ENCODE results near the gene IFNGR2. TPM values are rescaled to one million over a fixed set of nuclear protein-coding genes. Genes with fewer than 3 reads are reported as not detected.

IFNGR2 gene
- total and polyA plus RNA-seq, 2 donors (not counting 3 experiments of a cell fraction or from before 2014, with no cell fraction given): 44.2 to 46.1 TPM

DNA sequence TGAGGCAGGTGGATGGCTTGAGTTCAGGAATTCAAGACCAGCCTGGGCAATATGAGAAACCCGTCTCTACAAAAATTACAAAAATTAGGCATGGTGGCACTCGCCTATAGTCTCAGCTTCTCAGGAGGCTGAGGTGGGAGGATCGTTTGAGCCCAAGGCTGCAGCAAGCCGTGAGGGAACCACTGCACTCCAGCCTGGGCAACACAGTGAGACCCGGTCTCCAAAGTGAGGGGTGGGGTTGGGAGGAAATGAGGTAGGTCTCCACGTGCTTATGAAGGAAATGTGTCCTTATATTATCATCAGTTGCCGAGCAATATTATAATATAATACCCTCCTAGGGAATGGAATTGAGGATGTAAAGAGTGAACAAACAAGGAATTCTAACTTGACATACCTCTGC lies 73.9 kb downstream of the IFNGR2 start:
- CTCF ChIA-PET: no interaction called here
- no TSS peak for BruUV-seq (replicated peaks)
- Histone ChIP-seq H3K4me2 (ENCODE audit: insufficient read depth, low read length) (no peak overlapping the region), H3K36me3 (ENCODE audit: control insufficient read depth in 2 of 2, extremely low read depth in 1 of 2, insufficient read depth in 2 of 2, low read length in 2 of 2) (no peaks in the 10 kb centered on the region), H4K20me1 (replicated peaks; ENCODE audit: control insufficient read depth, extremely low read depth, insufficient read depth, low read length) (no peaks in the 10 kb centered on the region), H3K79me2 (ENCODE audit: control insufficient read depth, insufficient read depth, low read length) (peaks cover 16% of the 10 kb centered on the region), H3K27me3 (ENCODE audit: control insufficient read depth in 2 of 2, insufficient read depth in 2 of 2, low read length in 2 of 2) (peaks cover 0 to 3% of the 10 kb centered on the region in 2 experiments), H3K27ac (ENCODE audit: insufficient read depth, low read depth, low read length) (no peak overlapping the region), H2AFZ (ENCODE audit: low read depth, low read length) (no peak overlapping the region), H3K9ac (replicated peaks; ENCODE audit: extremely low read depth, insufficient read depth, low read length) (no peak overlapping the region), H3K4me1 (ENCODE audit: control insufficient read depth, extremely low read depth, insufficient read depth, low read length) (peaks cover 4% of the 10 kb centered on the region), H3K4me3 (replicated peaks in 1 of 3; ENCODE audit: insufficient read depth in 1 of 3, low read depth in 1 of 3, low read length in 3 of 3) (no peak overlapping the region), H3K9me1 (replicated peaks; ENCODE audit: control insufficient read depth, extremely low read depth, insufficient read depth, low read length) (no peaks in the 10 kb centered on the region), H3K9me3 (replicated peaks; ENCODE audit: control insufficient read depth, insufficient read depth, low read length) (no peaks in the 10 kb centered on the region)
- TF ChIP-seq, protein P1, sequence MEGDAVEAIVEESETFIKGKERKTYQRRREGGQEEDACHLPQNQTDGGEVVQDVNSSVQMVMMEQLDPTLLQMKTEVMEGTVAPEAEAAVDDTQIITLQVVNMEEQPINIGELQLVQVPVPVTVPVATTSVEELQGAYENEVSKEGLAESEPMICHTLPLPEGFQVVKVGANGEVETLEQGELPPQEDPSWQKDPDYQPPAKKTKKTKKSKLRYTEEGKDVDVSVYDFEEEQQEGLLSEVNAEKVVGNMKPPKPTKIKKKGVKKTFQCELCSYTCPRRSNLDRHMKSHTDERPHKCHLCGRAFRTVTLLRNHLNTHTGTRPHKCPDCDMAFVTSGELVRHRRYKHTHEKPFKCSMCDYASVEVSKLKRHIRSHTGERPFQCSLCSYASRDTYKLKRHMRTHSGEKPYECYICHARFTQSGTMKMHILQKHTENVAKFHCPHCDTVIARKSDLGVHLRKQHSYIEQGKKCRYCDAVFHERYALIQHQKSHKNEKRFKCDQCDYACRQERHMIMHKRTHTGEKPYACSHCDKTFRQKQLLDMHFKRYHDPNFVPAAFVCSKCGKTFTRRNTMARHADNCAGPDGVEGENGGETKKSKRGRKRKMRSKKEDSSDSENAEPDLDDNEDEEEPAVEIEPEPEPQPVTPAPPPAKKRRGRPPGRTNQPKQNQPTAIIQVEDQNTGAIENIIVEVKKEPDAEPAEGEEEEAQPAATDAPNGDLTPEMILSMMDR (IDR thresholded peaks at IDR 0.05; ENCODE audit: extremely low read depth in 1 of 2, insufficient read depth in 1 of 2, low read depth in 1 of 2, low read length in 2 of 2): no peak
- no peak for TF ChIP-seq JUN (IDR thresholded peaks at IDR 0.05; ENCODE audit: borderline replicate concordance, insufficient read depth, insufficient read length, low read depth)
- TF ChIP-seq POLR2A (IDR thresholded peaks at IDR 0.05; ENCODE audit: low read depth, low read length): no peak
- no peak for TF ChIP-seq GATA2 (IDR thresholded peaks at IDR 0.05; ENCODE audit: insufficient read depth, insufficient read length, low read depth, low read length)
- TF ChIP-seq, protein P2, sequence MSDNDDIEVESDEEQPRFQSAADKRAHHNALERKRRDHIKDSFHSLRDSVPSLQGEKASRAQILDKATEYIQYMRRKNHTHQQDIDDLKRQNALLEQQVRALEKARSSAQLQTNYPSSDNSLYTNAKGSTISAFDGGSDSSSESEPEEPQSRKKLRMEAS (IDR thresholded peaks at IDR 0.05; ENCODE audit: insufficient read depth, insufficient read length): no peak
- no peak for TF ChIP-seq MYC (IDR thresholded peaks at IDR 0.05; ENCODE audit: low read depth, low read length)
- no peak for TF ChIP-seq FOS (IDR thresholded peaks at IDR 0.05; ENCODE audit: borderline replicate concordance, insufficient read depth, low read length)
- DNase-seq (ENCODE audit: low read depth, low spot score): no peak
- peak; percentile 67 for FAIRE-seq
- intact Hi-C loops (cut with micrococcal nuclease): no loop called here
- POLR2A ChIA-PET: no interaction called here
- dilution Hi-C loops (cut with MboI; ENCODE audit: extremely low pct_ligation_motif_present, low sequenced_read_pairs): no loop called here

All from endothelial cell of umbilical vein (primary cell).